NCI-H510A treated with DMSO at 0.1 percent for 48 hours (cell line): ENCODE results near the gene MAP7D3.

Experiments
- DNase-seq: peaks from one replicate; lab custom pipeline; 2025; lab: John Stamatoyannopoulos, UW

MAP7D3 gene

GRCh38 chrX:136205882-136206380 is 45.3 kb downstream of the MAP7D3 start:
- DNase-seq: no peak

- DNase-seq: no peak
These were observed 46.6 kb downstream of the MAP7D3 start for GRCh38 chrX:136204571-136204970.

- no peak for DNase-seq
These were observed 47.2 kb downstream of the MAP7D3 start for GRCh38 chrX:136203951-136204350.

- DNase-seq: no peak
These were observed 47.8 kb downstream of the MAP7D3 start for GRCh38 chrX:136203438-136203837.

GRCh38 chrX:136202889-136203288 is 48.3 kb downstream of the MAP7D3 start:
- DNase-seq: no peak

- no peak for DNase-seq
These were observed 49.6 kb downstream of the MAP7D3 start for GRCh38 chrX:136201601-136202000.

GRCh38 chrX:136200466-136200865 is 50.7 kb downstream of the MAP7D3 start:
- DNase-seq: no peak

GRCh38 chrX:136199365-136199764 is 51.8 kb downstream of the MAP7D3 start:
- no peak for DNase-seq

GRCh38 chrX:136198678-136199243 is 52.4 kb downstream of the MAP7D3 start:
- no peak for DNase-seq

GRCh38 chrX:136198010-136198409 is 53.2 kb downstream of the MAP7D3 start:
- no peak for DNase-seq

- no peak for DNase-seq
These were observed 54.5 kb downstream of the MAP7D3 start for GRCh38 chrX:136196691-136197155.

- DNase-seq: no peak
These were observed 56.0 kb downstream of the MAP7D3 start for GRCh38 chrX:136195247-136195646.

- DNase-seq: no peak
These were observed 56.7 kb downstream of the MAP7D3 start for GRCh38 chrX:136194536-136194935.

- DNase-seq: no peak
These were observed 57.4 kb downstream of the MAP7D3 start for GRCh38 chrX:136193771-136194170.

GRCh38 chrX:136192839-136193414 is 58.3 kb downstream of the MAP7D3 start:
- no peak for DNase-seq

GRCh38 chrX:136192135-136192534 is 59.1 kb downstream of the MAP7D3 start:
- DNase-seq: no peak

- DNase-seq: no peak
These were observed 60.0 kb downstream of the MAP7D3 start for GRCh38 chrX:136191171-136191570.

GRCh38 chrX:136190038-136190713 is 61.0 kb downstream of the MAP7D3 start:
- DNase-seq: no peak

- no peak for DNase-seq
These were observed 62.0 kb downstream of the MAP7D3 start for GRCh38 chrX:136189222-136189621.

- DNase-seq: no peak
These were observed 65.2 kb downstream of the MAP7D3 start for GRCh38 chrX:136186023-136186413.

- DNase-seq: no peak
These were observed 65.7 kb downstream of the MAP7D3 start for GRCh38 chrX:136185401-136186022.

- DNase-seq: no peak
These were observed 67.3 kb downstream of the MAP7D3 start for GRCh38 chrX:136183917-136184316.

- no peak for DNase-seq
These were observed 68.0 kb downstream of the MAP7D3 start for GRCh38 chrX:136183172-136183571.
